Keratinocyte (primary cell): ENCODE measurements around the gene STAC2.

Experiments
- EZH2 ChIP-seq: IDR thresholded peaks from one replicate; pipeline ENCODE4 v1.6.1; 2012; ENCODE audit warnings: inconsistent platforms, mild to moderate bottlenecking, low read length, moderate library complexity
- TF ChIP-seq, protein P1 (sequence below), 3 experiments: IDR thresholded peaks in 1 of 3; conservative IDR thresholded peaks in 1 of 3; optimal IDR thresholded peaks in 1 of 3; 2 replicates in 2 of 3; 3 replicates in 1 of 3; pipeline versions ENCODE3 to v1.5.1; 2011; ENCODE audit warnings: low read length in 3 of 3, mild to moderate bottlenecking in 3 of 3, moderate library complexity in 2 of 3, control low read depth in 1 of 3, inconsistent platforms in 1 of 3; ENCODE audit not compliant: insufficient read depth in 2 of 3; ENCODE audit errors: extremely low read depth in 1 of 3

DNA sequence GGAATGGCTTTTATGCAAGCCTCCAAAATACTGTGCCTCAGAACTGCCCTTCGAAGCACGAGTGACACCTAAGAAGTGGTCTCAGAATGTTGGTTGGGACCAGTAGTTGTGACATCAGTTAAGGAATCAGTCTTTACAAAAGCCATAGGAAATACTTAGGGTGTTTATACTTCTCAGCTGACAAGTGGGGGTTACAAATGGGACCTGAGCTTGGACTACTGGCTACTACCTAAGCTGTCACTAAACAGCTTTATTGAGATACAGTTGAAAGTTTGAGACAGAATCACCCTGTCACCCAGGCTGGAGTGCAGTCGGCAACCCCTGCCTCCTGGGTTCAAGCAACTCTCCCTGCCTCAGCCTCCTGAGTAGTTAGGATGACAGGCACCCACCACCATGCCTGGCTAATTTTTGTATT is 20.6 kb downstream of the STAC2 start:
- TF ChIP-seq, protein P1, sequence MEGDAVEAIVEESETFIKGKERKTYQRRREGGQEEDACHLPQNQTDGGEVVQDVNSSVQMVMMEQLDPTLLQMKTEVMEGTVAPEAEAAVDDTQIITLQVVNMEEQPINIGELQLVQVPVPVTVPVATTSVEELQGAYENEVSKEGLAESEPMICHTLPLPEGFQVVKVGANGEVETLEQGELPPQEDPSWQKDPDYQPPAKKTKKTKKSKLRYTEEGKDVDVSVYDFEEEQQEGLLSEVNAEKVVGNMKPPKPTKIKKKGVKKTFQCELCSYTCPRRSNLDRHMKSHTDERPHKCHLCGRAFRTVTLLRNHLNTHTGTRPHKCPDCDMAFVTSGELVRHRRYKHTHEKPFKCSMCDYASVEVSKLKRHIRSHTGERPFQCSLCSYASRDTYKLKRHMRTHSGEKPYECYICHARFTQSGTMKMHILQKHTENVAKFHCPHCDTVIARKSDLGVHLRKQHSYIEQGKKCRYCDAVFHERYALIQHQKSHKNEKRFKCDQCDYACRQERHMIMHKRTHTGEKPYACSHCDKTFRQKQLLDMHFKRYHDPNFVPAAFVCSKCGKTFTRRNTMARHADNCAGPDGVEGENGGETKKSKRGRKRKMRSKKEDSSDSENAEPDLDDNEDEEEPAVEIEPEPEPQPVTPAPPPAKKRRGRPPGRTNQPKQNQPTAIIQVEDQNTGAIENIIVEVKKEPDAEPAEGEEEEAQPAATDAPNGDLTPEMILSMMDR (optimal IDR thresholded peaks at IDR 0.05 in 1 of 3, IDR thresholded peaks at IDR 0.05 in 1 of 3, conservative IDR thresholded peaks at IDR 0.05 in 1 of 3; ENCODE audit: extremely low read depth in 1 of 3, insufficient read depth in 2 of 3, low read length in 3 of 3) = no peak
- TF ChIP-seq EZH2 = no peak
